Activated CD4-positive, alpha-beta memory T cell treated with anti-CD3 and anti-CD28 coated beads, Interleukin-2, amount 10 ng/mL, durations not matched to agents 7 days and 5 days (primary cell): ENCODE results near the gene ABCG1. TPM values are rescaled to one million over a fixed set of nuclear protein-coding genes. Genes with fewer than 3 reads are reported as not detected.

Experiments
- CTCF ChIA-PET: fragments of 350-600 bp; sonication (Branson Sonifier 250); formaldehyde crosslinking; loops from one replicate; lab custom pipeline; 2021; ENCODE audit warnings: antibody characterized with exemption, inconsistent platforms; lab: Charles Lee
- POLR2A ChIA-PET: fragments of 350-600 bp; sonication (Branson Sonifier 250); formaldehyde crosslinking; loops from one replicate; lab custom pipeline; 2021; ENCODE audit warnings: antibody characterized with exemption; lab: Charles Lee
- DNase-seq: peaks from one replicate; pipeline ENCODE4 v3.0.0-alpha.2; 2020
- H3K27ac Mint-ChIP-seq: one replicate; pipeline ENCODE4 v1.8.0; 2021; ENCODE audit warnings: mild to moderate bottlenecking, mixed read lengths
- H3K27me3 Mint-ChIP-seq: one replicate; pipeline ENCODE4 v1.8.0; 2021; ENCODE audit warnings: mixed read lengths
- H3K36me3 Mint-ChIP-seq: one replicate; pipeline ENCODE4 v1.8.0; 2021; ENCODE audit warnings: low read depth, mixed read lengths
- H3K4me1 Mint-ChIP-seq: one replicate; pipeline ENCODE4 v1.8.0; 2021; ENCODE audit warnings: mixed read lengths
- H3K4me3 Mint-ChIP-seq: one replicate; pipeline ENCODE4 v1.8.0; 2021; ENCODE audit warnings: mild to moderate bottlenecking, mixed read lengths
- H3K9me3 Mint-ChIP-seq: one replicate; pipeline ENCODE4 v1.8.0; 2021; ENCODE audit warnings: mixed read lengths
- total RNA-seq, 2 experiments: library from RNA; stranded (reverse); gene quantifications; one replicate each; pipeline ENCODE4 v1.2.3, GENCODE V29; 2021

ABCG1 gene
- total RNA-seq, 2 experiments from 2014 or later, result 23.7 to 25.3 TPM

GRCh38 chr21:42229676-42230075 is 10.7 kb downstream of the ABCG1 start:
- Mint-ChIP-seq H3K27ac (no peak overlapping the region), H3K36me3 (peaks cover 45% of the 10 kb centered on the region)
- POLR2A ChIA-PET, result interaction anchor here (1.2 to 2.7 kb wide), 5 partner anchors 8 to 174 kb away, joined by 4 to 68 read pairs (median 7); partner anchors contain the start of genes ABCG1 and UBASH3A

GRCh38 chr21:42230178-42230577 is 11.2 kb downstream of the ABCG1 start:
- H3K27ac Mint-ChIP-seq, result no peak overlapping the region
- peaks cover 40% of the 10 kb centered on the region for H3K36me3 Mint-ChIP-seq
- H3K4me1 Mint-ChIP-seq, result peaks cover 91% of the 10 kb centered on the region
- no peaks in the 10 kb centered on the region for H3K27me3 Mint-ChIP-seq
- no peak overlapping the region for H3K4me3 Mint-ChIP-seq
- POLR2A ChIA-PET, result interaction anchor here (1.2 to 2.7 kb wide), 4 partner anchors 8 to 42 kb away, joined by 4 to 68 read pairs (median 22); partner anchors contain the start of gene ABCG1
- H3K9me3 Mint-ChIP-seq, result peaks cover 7% of the 10 kb centered on the region
- no peak for DNase-seq
- CTCF ChIA-PET, result interaction anchor here (1.2 kb wide), 2 partner anchors 28 to 37 kb away, joined by 3 to 4 read pairs; no protein-coding TSS in a partner anchor

More at GRCh38 chr21:42229676-42230075, 10.7 kb downstream of the ABCG1 start:
- CTCF ChIA-PET, result interaction anchor here (0.5 to 1.2 kb wide), 3 partner anchors 29 to 61 kb away, joined by 3 to 4 read pairs (median 3); no protein-coding TSS in a partner anchor
- peaks cover 7% of the 10 kb centered on the region for H3K9me3 Mint-ChIP-seq
- H3K4me1 Mint-ChIP-seq, result peaks cover 88% of the 10 kb centered on the region
- DNase-seq, result no peak
- H3K27me3 Mint-ChIP-seq, result no peaks in the 10 kb centered on the region
- H3K4me3 Mint-ChIP-seq, result no peak overlapping the region

- Mint-ChIP-seq H3K27ac (no peak overlapping the region), H3K36me3 (peaks cover 36% of the 10 kb centered on the region), H3K27me3 (no peaks in the 10 kb centered on the region), H3K4me1 (peaks cover 93% of the 10 kb centered on the region), H3K9me3 (peaks cover 7% of the 10 kb centered on the region), H3K4me3 (no peak overlapping the region)
- POLR2A ChIA-PET, result interaction anchor here (1.2 to 1.4 kb wide), 2 partner anchors 37 to 42 kb away, joined by 4 to 5 read pairs; no protein-coding TSS in a partner anchor
- DNase-seq, result no peak
- CTCF ChIA-PET, result interaction anchor here (1.2 kb wide), 1 partner anchor 37 kb away, joined by 3 read pairs; no protein-coding TSS in a partner anchor
Measured at GRCh38 chr21:42230636-42231035, 11.7 kb downstream of the ABCG1 start.

GRCh38 chr21:42231756-42232155 is 12.8 kb downstream of the ABCG1 start:
- H3K27ac Mint-ChIP-seq, result peak overlapping the region; percentile 94
- H3K27me3 Mint-ChIP-seq, result no peaks in the 10 kb centered on the region
- CTCF ChIA-PET, result interaction anchor here (3.6 kb wide), 1 partner anchor 12 kb away, joined by 44 read pairs; the partner anchor contains the start of gene ABCG1
- H3K9me3 Mint-ChIP-seq, result peaks cover 7% of the 10 kb centered on the region
- POLR2A ChIA-PET, result interaction anchor here (1.0 kb wide), 1 partner anchor 11 kb away, joined by 3 read pairs; no protein-coding TSS in a partner anchor
- H3K36me3 Mint-ChIP-seq, result peaks cover 24% of the 10 kb centered on the region
- DNase-seq, result no peak
- no peak overlapping the region for H3K4me3 Mint-ChIP-seq
- H3K4me1 Mint-ChIP-seq, result peaks cover 95% of the 10 kb centered on the region

GRCh38 chr21:42232176-42232825 is 13.4 kb downstream of the ABCG1 start:
- peak; percentile 41 for DNase-seq
- Mint-ChIP-seq H3K27ac (peak overlapping the region; percentile 94), H3K4me3 (peak overlapping the region; percentile 10)

GRCh38 chr21:42233067-42233961 is 14.4 kb downstream of the ABCG1 start:
- POLR2A ChIA-PET, result interaction anchor here (0.6 to 8.9 kb wide), 21 partner anchors 9 to 871 kb away, joined by 3 to 246 read pairs (median 4); partner anchors contain the start of genes ABCG1 and UBASH3A
- Mint-ChIP-seq H3K27ac (peak overlapping the region; percentile 94), H3K27me3 (no peaks in the 10 kb centered on the region), H3K36me3 (peaks cover 12% of the 10 kb centered on the region), H3K4me3 (peak overlapping the region; percentile 33), H3K4me1 (peaks cover 96% of the 10 kb centered on the region), H3K9me3 (no peaks in the 10 kb centered on the region)
- CTCF ChIA-PET, result interaction anchor here (0.6 to 3.6 kb wide), 10 partner anchors 13 to 88 kb away, joined by 3 to 44 read pairs (median 4); partner anchors contain the start of gene ABCG1
- peak; percentile 87 for DNase-seq

More at GRCh38 chr21:42232176-42232825, 13.4 kb downstream of the ABCG1 start:
- H3K9me3 Mint-ChIP-seq, result peaks cover 6% of the 10 kb centered on the region
- ChIA-PET POLR2A (interaction anchor here (1.0 to 8.9 kb wide), 8 partner anchors 8 to 85 kb away, joined by 3 to 246 read pairs (median 10); partner anchors contain the start of gene ABCG1), CTCF (interaction anchor here (0.9 to 3.6 kb wide), 3 partner anchors 12 to 68 kb away, joined by 3 to 44 read pairs (median 21); partner anchors contain the start of gene ABCG1)
- peaks cover 19% of the 10 kb centered on the region for H3K36me3 Mint-ChIP-seq
- H3K4me1 Mint-ChIP-seq, result peaks cover 96% of the 10 kb centered on the region
- H3K27me3 Mint-ChIP-seq, result no peaks in the 10 kb centered on the region

GRCh38 chr21:42234041-42234440 is 15.1 kb downstream of the ABCG1 start:
- Mint-ChIP-seq H3K9me3 (no peaks in the 10 kb centered on the region), H3K4me3 (peak overlapping the region; percentile 63), H3K4me1 (peaks cover 96% of the 10 kb centered on the region), H3K27me3 (no peaks in the 10 kb centered on the region), H3K27ac (peak overlapping the region; percentile 94), H3K36me3 (peaks cover 10% of the 10 kb centered on the region)
- DNase-seq, result no peak
- POLR2A ChIA-PET, result interaction anchor here (0.7 to 8.9 kb wide), 25 partner anchors 8 to 871 kb away, joined by 3 to 246 read pairs (median 4); partner anchors contain the start of genes ABCG1 and UBASH3A
- CTCF ChIA-PET, result interaction anchor here (0.6 to 3.6 kb wide), 10 partner anchors 9 to 89 kb away, joined by 3 to 44 read pairs (median 4); partner anchors contain the start of gene ABCG1

- Mint-ChIP-seq H3K27me3 (no peaks in the 10 kb centered on the region), H3K36me3 (peaks cover 10% of the 10 kb centered on the region), H3K27ac (peak overlapping the region; percentile 94), H3K4me3 (peak overlapping the region; percentile 63), H3K9me3 (no peaks in the 10 kb centered on the region), H3K4me1 (peaks cover 95% of the 10 kb centered on the region)
- peak; percentile 86 for DNase-seq
- CTCF ChIA-PET, result interaction anchor here (0.7 to 3.6 kb wide), 8 partner anchors 10 to 89 kb away, joined by 3 to 44 read pairs (median 4); partner anchors contain the start of gene ABCG1
- POLR2A ChIA-PET, result interaction anchor here (0.9 to 8.9 kb wide), 21 partner anchors 8 to 872 kb away, joined by 3 to 246 read pairs (median 5); partner anchors contain the start of genes ABCG1 and UBASH3A
Measured at GRCh38 chr21:42234464-42235241, 15.7 kb downstream of the ABCG1 start.

- no peak for DNase-seq
- peaks cover 91% of the 10 kb centered on the region for H3K4me1 Mint-ChIP-seq
- H3K4me3 Mint-ChIP-seq, result peak overlapping the region; percentile 36
- no peaks in the 10 kb centered on the region for H3K9me3 Mint-ChIP-seq
- H3K27me3 Mint-ChIP-seq, result no peaks in the 10 kb centered on the region
- peak overlapping the region; percentile 83 for H3K27ac Mint-ChIP-seq
- peaks cover 6% of the 10 kb centered on the region for H3K36me3 Mint-ChIP-seq
- CTCF ChIA-PET, result interaction anchor here (0.9 to 1.7 kb wide), 3 partner anchors 8 to 90 kb away, joined by 3 to 8 read pairs (median 4); no protein-coding TSS in a partner anchor
- POLR2A ChIA-PET, result interaction anchor here (0.9 to 8.9 kb wide), 8 partner anchors 7 to 189 kb away, joined by 3 to 246 read pairs (median 46); partner anchors contain the start of gene ABCG1
Measured at GRCh38 chr21:42235593-42235992, 16.7 kb downstream of the ABCG1 start.

- Mint-ChIP-seq H3K9me3 (no peaks in the 10 kb centered on the region), H3K36me3 (peaks cover 6% of the 10 kb centered on the region), H3K4me3 (no peak overlapping the region), H3K27me3 (no peaks in the 10 kb centered on the region), H3K27ac (peak overlapping the region; percentile 83), H3K4me1 (peaks cover 88% of the 10 kb centered on the region)
- ChIA-PET CTCF (interaction anchor here (0.9 kb wide), 2 partner anchors 8 to 214 kb away, joined by 3 to 4 read pairs; no protein-coding TSS in a partner anchor), POLR2A (interaction anchor here (0.9 to 8.9 kb wide), 10 partner anchors 7 to 189 kb away, joined by 3 to 246 read pairs (median 19); partner anchors contain the start of genes ABCG1 and UBASH3A)
- no peak for DNase-seq
Measured at GRCh38 chr21:42236014-42236413, 17.1 kb downstream of the ABCG1 start.

GRCh38 chr21:42236693-42237092 is 17.8 kb downstream of the ABCG1 start:
- POLR2A ChIA-PET, result interaction anchor here (0.9 to 8.9 kb wide), 13 partner anchors 8 to 188 kb away, joined by 3 to 246 read pairs (median 15); partner anchors contain the start of genes ABCG1 and UBASH3A
- H3K9me3 Mint-ChIP-seq, result no peaks in the 10 kb centered on the region
- CTCF ChIA-PET, result interaction anchor here (0.7 to 4.8 kb wide), 5 partner anchors 9 to 214 kb away, joined by 3 to 50 read pairs (median 4); partner anchors contain the start of gene ABCG1
- peaks cover 3% of the 10 kb centered on the region for H3K36me3 Mint-ChIP-seq
- H3K27ac Mint-ChIP-seq, result peak overlapping the region; percentile 83
- no peaks in the 10 kb centered on the region for H3K27me3 Mint-ChIP-seq
- peaks cover 81% of the 10 kb centered on the region for H3K4me1 Mint-ChIP-seq
- no peak overlapping the region for H3K4me3 Mint-ChIP-seq
- peak; percentile 29 for DNase-seq
